GM19035 (cell line): ENCODE measurements around the gene GREB1L.

Experiments used
- ATAC-seq: cut with Tn5 transposase; IDR thresholded peaks from one replicate; pipeline ENCODE4 v1.9.1; 2021; ENCODE audit not compliant: unreplicated experiment

Gene GREB1L

GRCh38 chr18:21557607-21558253 lies 315.7 kb downstream of the GREB1L start:
- no peak for ATAC-seq

- ATAC-seq: no peak
Measured at GRCh38 chr18:21559195-21559594, 317.2 kb downstream of the GREB1L start.

GRCh38 chr18:21571772-21572171 lies 329.7 kb downstream of the GREB1L start:
- no peak for ATAC-seq
